Naive B cell (primary cell): Measurements from ENCODE around the gene CLDN34. TPM values are rescaled to one million over a fixed set of nuclear protein-coding genes. Genes with fewer than 3 reads are reported as not detected.

Source experiments
- ATAC-seq, 2 donors: fragments of 150-1000 bp; cut with Tn5 transposase; 2 replicates each; pipeline ENCODE4 v1.10.0; 2021; ENCODE audit warnings: low read depth in 2 of 2, mild to moderate bottlenecking in 2 of 2, moderate library complexity in 2 of 2
- DNase-seq: peaks from one replicate; pipeline ENCODE4 v3.0.0; 2022
- H3K27ac Mint-ChIP-seq, 6 donors: one replicate each; pipeline ENCODE4 v1.8.0; 2020 to 2022; ENCODE audit warnings: mild to moderate bottlenecking in 6 of 6, mixed read lengths in 6 of 6, moderate library complexity in 5 of 6, inconsistent platforms in 2 of 6
- H3K27me3 Mint-ChIP-seq, 3 donors: one replicate each; pipeline ENCODE4 v1.8.0; 2021 to 2022; ENCODE audit warnings: mixed read lengths in 3 of 3, mild to moderate bottlenecking in 1 of 3
- H3K36me3 Mint-ChIP-seq, 2 donors: one replicate each; pipeline ENCODE4 v1.8.0; 2020 to 2022; ENCODE audit warnings: mixed read lengths in 2 of 2, inconsistent platforms in 1 of 2, mild to moderate bottlenecking in 1 of 2
- H3K4me1 Mint-ChIP-seq, 3 donors: one replicate each; pipeline ENCODE4 v1.8.0; 2020 to 2022; ENCODE audit warnings: mixed read lengths in 3 of 3, inconsistent platforms in 1 of 3, mild to moderate bottlenecking in 1 of 3, moderate library complexity in 1 of 3
- H3K4me3 Mint-ChIP-seq, 8 donors: one replicate each; pipeline ENCODE4 v1.8.0; 2020 to 2022; ENCODE audit warnings: mild to moderate bottlenecking in 8 of 8, mixed read lengths in 8 of 8, moderate library complexity in 8 of 8, inconsistent platforms in 2 of 8
- H3K9me3 Mint-ChIP-seq, 7 donors: one replicate each; pipeline ENCODE4 v1.8.0; 2020 to 2022; ENCODE audit warnings: mixed read lengths in 7 of 7, mild to moderate bottlenecking in 5 of 7, inconsistent platforms in 2 of 7, moderate library complexity in 1 of 7
- polyA plus RNA-seq, 6 donors: library from polyadenylated mRNA; unstranded; fragments of 300-500 nt; fragmentation: Illumina TruSeq; gene quantifications; one replicate each; pipeline ENCODE4 v1.2.3, GENCODE V29; 2021; ENCODE audit warnings: low read depth in 6 of 6

Gene CLDN34
- polyA plus RNA-seq, 6 donors from 2014 or later = not detected

- Mint-ChIP-seq H3K27ac (peak overlapping the region in 1 of 6 donors; percentile 68), H3K9me3 (peaks cover 0 to 19% (median 9%) of the 10 kb centered on the region in 7 donors), H3K27me3 (no peaks in the 10 kb centered on the region), H3K4me3 (no peak overlapping the region), H3K4me1 (peaks cover 6 to 13% (median 6%) of the 10 kb centered on the region in 3 donors), H3K36me3 (no peaks in the 10 kb centered on the region)
- ATAC-seq = no peak
- DNase-seq = no peak
Measured at GRCh38 chrX:9947131-9947794, 19.9 kb upstream of the CLDN34 start.

GRCh38 chrX:9948406-9948805 lies 18.8 kb upstream of the CLDN34 start:
- H3K4me3 Mint-ChIP-seq = no peak overlapping the region
- no peaks in the 10 kb centered on the region for H3K27me3 Mint-ChIP-seq
- peaks cover 0 to 26% (median 17%) of the 10 kb centered on the region in 7 donors for H3K9me3 Mint-ChIP-seq
- peaks cover 0 to 3% (median 1%) of the 10 kb centered on the region in 3 donors for H3K4me1 Mint-ChIP-seq
- ATAC-seq (no peak), DNase-seq (no peak)
- H3K27ac Mint-ChIP-seq = no peak overlapping the region
- H3K36me3 Mint-ChIP-seq = no peaks in the 10 kb centered on the region

GRCh38 chrX:9952300-9952699 lies 14.9 kb upstream of the CLDN34 start:
- DNase-seq (no peak), ATAC-seq (no peak)
- H3K4me3 Mint-ChIP-seq = no peak overlapping the region
- H3K4me1 Mint-ChIP-seq = peaks cover 0 to 5% (median 0%) of the 10 kb centered on the region in 3 donors
- H3K9me3 Mint-ChIP-seq = peaks cover 0 to 45% (median 28%) of the 10 kb centered on the region in 7 donors
- no peak overlapping the region for H3K27ac Mint-ChIP-seq
- H3K27me3 Mint-ChIP-seq = no peaks in the 10 kb centered on the region
- H3K36me3 Mint-ChIP-seq = no peaks in the 10 kb centered on the region

GRCh38 chrX:9953396-9953795 lies 13.8 kb upstream of the CLDN34 start:
- Mint-ChIP-seq H3K4me3 (no peak overlapping the region), H3K27me3 (no peaks in the 10 kb centered on the region), H3K4me1 (peaks cover 0 to 10% (median 8%) of the 10 kb centered on the region in 3 donors), H3K36me3 (no peaks in the 10 kb centered on the region), H3K27ac (peak overlapping the region in 2 of 6 donors; percentile 59 to 65), H3K9me3 (peaks cover 0 to 45% (median 28%) of the 10 kb centered on the region in 7 donors)
- DNase-seq = peak; percentile 9
- peak; percentile 62 to 68 for ATAC-seq

- H3K36me3 Mint-ChIP-seq = no peaks in the 10 kb centered on the region
- peak overlapping the region in 1 of 6 donors; percentile 14 for H3K27ac Mint-ChIP-seq
- no peak for ATAC-seq
- H3K27me3 Mint-ChIP-seq = peaks cover 0 to 10% (median 0%) of the 10 kb centered on the region in 3 donors
- H3K4me3 Mint-ChIP-seq = no peak overlapping the region
- no peak for DNase-seq
- H3K4me1 Mint-ChIP-seq = peaks cover 4 to 16% (median 10%) of the 10 kb centered on the region in 3 donors
- peaks cover 0 to 39% (median 28%) of the 10 kb centered on the region in 7 donors for H3K9me3 Mint-ChIP-seq
Measured at GRCh38 chrX:9955506-9955905, 11.7 kb upstream of the CLDN34 start.

GRCh38 chrX:9957743-9958142 lies 9.4 kb upstream of the CLDN34 start:
- Mint-ChIP-seq H3K4me3 (no peak overlapping the region), H3K4me1 (peaks cover 4 to 14% (median 10%) of the 10 kb centered on the region in 3 donors), H3K27me3 (peaks cover 0 to 10% (median 0%) of the 10 kb centered on the region in 3 donors), H3K36me3 (no peaks in the 10 kb centered on the region), H3K9me3 (peaks cover 0 to 25% (median 18%) of the 10 kb centered on the region in 7 donors), H3K27ac (no peak overlapping the region)
- DNase-seq = no peak
- no peak for ATAC-seq

- DNase-seq = no peak
- Mint-ChIP-seq H3K27me3 (peaks cover 0 to 10% (median 0%) of the 10 kb centered on the region in 3 donors), H3K4me1 (peaks cover 4 to 14% (median 10%) of the 10 kb centered on the region in 3 donors), H3K36me3 (no peaks in the 10 kb centered on the region), H3K4me3 (peak overlapping the region in 2 of 8 donors; percentile 7 to 21), H3K9me3 (peaks cover 0 to 22% (median 16%) of the 10 kb centered on the region in 7 donors), H3K27ac (peak overlapping the region in 1 of 6 donors; percentile 56)
- ATAC-seq = no peak
Measured at GRCh38 chrX:9958183-9958582, 9.0 kb upstream of the CLDN34 start.

GRCh38 chrX:9961750-9962149 lies 5.4 kb upstream of the CLDN34 start:
- peaks cover 4 to 18% (median 9%) of the 10 kb centered on the region in 3 donors for H3K27me3 Mint-ChIP-seq
- peaks cover 0 to 5% (median under 1%) of the 10 kb centered on the region in 7 donors for H3K9me3 Mint-ChIP-seq
- H3K4me3 Mint-ChIP-seq = no peak overlapping the region
- no peak for ATAC-seq
- H3K36me3 Mint-ChIP-seq = peaks cover 0 to 8% of the 10 kb centered on the region in 2 donors
- H3K4me1 Mint-ChIP-seq = peaks cover 10 to 16% (median 11%) of the 10 kb centered on the region in 3 donors
- peak overlapping the region in 1 of 6 donors; percentile 27 for H3K27ac Mint-ChIP-seq
- no peak for DNase-seq

- peak overlapping the region in 1 of 8 donors; percentile 13 for H3K4me3 Mint-ChIP-seq
- H3K27me3 Mint-ChIP-seq = no peaks in the 10 kb centered on the region
- H3K9me3 Mint-ChIP-seq = peaks cover 0 to 12% (median 2%) of the 10 kb centered on the region in 7 donors
- H3K36me3 Mint-ChIP-seq = peaks cover 0 to 3% of the 10 kb centered on the region in 2 donors
- no peak for DNase-seq
- peaks cover 13 to 28% (median 22%) of the 10 kb centered on the region in 3 donors for H3K4me1 Mint-ChIP-seq
- ATAC-seq = no peak
- no peak overlapping the region for H3K27ac Mint-ChIP-seq
Measured at GRCh38 chrX:9977635-9978034, 10.5 kb downstream of the CLDN34 start.

- Mint-ChIP-seq H3K9me3 (peaks cover 0 to 5% (median 2%) of the 10 kb centered on the region in 7 donors), H3K4me3 (peak overlapping the region in 2 of 8 donors; percentile 24 to 79), H3K27ac (peak overlapping the region in 4 of 6 donors; percentile 2 to 92 (median 62)), H3K4me1 (peaks cover 13 to 39% (median 24%) of the 10 kb centered on the region in 3 donors), H3K27me3 (no peaks in the 10 kb centered on the region), H3K36me3 (peaks cover 0 to 2% of the 10 kb centered on the region in 2 donors)
- ATAC-seq (no peak), DNase-seq (no peak)
Measured at GRCh38 chrX:9980401-9980800, 13.2 kb downstream of the CLDN34 start.

GRCh38 chrX:9980927-9981326 lies 13.8 kb downstream of the CLDN34 start:
- no peaks in the 10 kb centered on the region for H3K36me3 Mint-ChIP-seq
- DNase-seq (no peak), ATAC-seq (no peak)
- H3K9me3 Mint-ChIP-seq = peaks cover 0 to 4% (median 0%) of the 10 kb centered on the region in 7 donors
- H3K27me3 Mint-ChIP-seq = no peaks in the 10 kb centered on the region
- peaks cover 13 to 44% (median 28%) of the 10 kb centered on the region in 3 donors for H3K4me1 Mint-ChIP-seq
- peak overlapping the region in 6 of 8 donors; percentile 21 to 81 (median 46) for H3K4me3 Mint-ChIP-seq
- peak overlapping the region; percentile 2 to 94 (median 84) for H3K27ac Mint-ChIP-seq

GRCh38 chrX:9983441-9983840 lies 16.3 kb downstream of the CLDN34 start:
- Mint-ChIP-seq H3K36me3 (no peaks in the 10 kb centered on the region), H3K9me3 (peaks cover 0 to 4% (median 0%) of the 10 kb centered on the region in 7 donors), H3K27ac (peak overlapping the region in 1 of 6 donors; percentile 66), H3K4me3 (peak overlapping the region in 2 of 8 donors; percentile 6 to 82), H3K4me1 (peaks cover 10 to 57% (median 39%) of the 10 kb centered on the region in 3 donors), H3K27me3 (no peaks in the 10 kb centered on the region)
- ATAC-seq = no peak
- DNase-seq = no peak

GRCh38 chrX:9983846-9984245 lies 16.7 kb downstream of the CLDN34 start:
- ATAC-seq = no peak

GRCh38 chrX:9988762-9989161 lies 21.6 kb downstream of the CLDN34 start:
- no peaks in the 10 kb centered on the region for H3K36me3 Mint-ChIP-seq
- peak overlapping the region in 1 of 6 donors; percentile 8 for H3K27ac Mint-ChIP-seq
- H3K27me3 Mint-ChIP-seq = no peaks in the 10 kb centered on the region
- peaks cover 0 to 32% (median 18%) of the 10 kb centered on the region in 3 donors for H3K4me1 Mint-ChIP-seq
- DNase-seq (no peak), ATAC-seq (no peak)
- peaks cover 0 to 3% (median 0%) of the 10 kb centered on the region in 7 donors for H3K9me3 Mint-ChIP-seq
- H3K4me3 Mint-ChIP-seq = no peak overlapping the region

More at GRCh38 chrX:9983846-9984245, 16.7 kb downstream of the CLDN34 start:
- Mint-ChIP-seq H3K27ac (peak overlapping the region in 2 of 6 donors; percentile 34 to 63), H3K27me3 (no peaks in the 10 kb centered on the region), H3K4me1 (peaks cover 9 to 57% (median 37%) of the 10 kb centered on the region in 3 donors), H3K9me3 (peaks cover 0 to 4% (median 0%) of the 10 kb centered on the region in 7 donors), H3K4me3 (no peak overlapping the region), H3K36me3 (no peaks in the 10 kb centered on the region)
- no peak for DNase-seq
